ENCODE measurements around the gene DLG2.

- TF ChIP-seq CEBPB (IDR thresholded peaks at IDR 0.05; ENCODE audit: low read depth, low read length) (no peak), KDM1A (IDR thresholded peaks at IDR 0.05; ENCODE audit: borderline replicate concordance, low read length) (no peak), NRF1 (IDR thresholded peaks at IDR 0.05; ENCODE audit: low read depth, low read length) (no peak), CTCF (IDR thresholded peaks at IDR 0.05; ENCODE audit: control extremely low read depth in 1 of 3, insufficient read depth in 1 of 3, low read depth in 1 of 3, low read length in 3 of 3) (no peak), MAX (IDR thresholded peaks at IDR 0.05) (no peak), RXRA (IDR thresholded peaks at IDR 0.05; ENCODE audit: insufficient read depth, low read depth, low read length) (no peak), EZH2 (IDR thresholded peaks at IDR 0.05; ENCODE audit: low read depth, low read length, severe bottlenecking) (no peak), ATF2 (IDR thresholded peaks at IDR 0.05; ENCODE audit: low read length) (no peak), POLR2A (IDR thresholded peaks at IDR 0.05; ENCODE audit: control extremely low read depth in 1 of 2, low read depth in 2 of 2, low read length in 2 of 2) (no peak), ATF3 (IDR thresholded peaks at IDR 0.05; ENCODE audit: insufficient read depth, low read depth, low read length) (no peak), MAFK (IDR thresholded peaks at IDR 0.05; ENCODE audit: low read depth, low read length) (no peak), TAF1 (IDR thresholded peaks at IDR 0.05; ENCODE audit: low read depth, low read length) (no peak), BRCA1 (IDR thresholded peaks at IDR 0.05; ENCODE audit: low read depth, low read length) (no peak)
Measured at GRCh38 chr11:83480251-83480650, 2146.9 kb downstream of the DLG2 start.
